VCaP (cell line): ENCODE data around the gene SLC7A8.
A peak's percentile ranks its signal among the peaks of the same experiment; 100 is the strongest.

Source experiments
- H3K27ac ChIP-seq: fragments of 450-650 bp; 2 replicates; pipeline ENCODE4 v1.5.1; 2017
- TF ChIP-seq, protein P1 (sequence below): fragments of 450-650 bp; conservative IDR thresholded peaks from 2 replicates; pipeline ENCODE4 v1.5.1; 2017; ENCODE audit warnings: mild to moderate bottlenecking, moderate library complexity

SLC7A8 gene

GRCh38 chr14:23076785-23077408 is 106.6 kb downstream of the SLC7A8 start:
- H3K27ac ChIP-seq = no peak overlapping the region
- TF ChIP-seq, protein P1, sequence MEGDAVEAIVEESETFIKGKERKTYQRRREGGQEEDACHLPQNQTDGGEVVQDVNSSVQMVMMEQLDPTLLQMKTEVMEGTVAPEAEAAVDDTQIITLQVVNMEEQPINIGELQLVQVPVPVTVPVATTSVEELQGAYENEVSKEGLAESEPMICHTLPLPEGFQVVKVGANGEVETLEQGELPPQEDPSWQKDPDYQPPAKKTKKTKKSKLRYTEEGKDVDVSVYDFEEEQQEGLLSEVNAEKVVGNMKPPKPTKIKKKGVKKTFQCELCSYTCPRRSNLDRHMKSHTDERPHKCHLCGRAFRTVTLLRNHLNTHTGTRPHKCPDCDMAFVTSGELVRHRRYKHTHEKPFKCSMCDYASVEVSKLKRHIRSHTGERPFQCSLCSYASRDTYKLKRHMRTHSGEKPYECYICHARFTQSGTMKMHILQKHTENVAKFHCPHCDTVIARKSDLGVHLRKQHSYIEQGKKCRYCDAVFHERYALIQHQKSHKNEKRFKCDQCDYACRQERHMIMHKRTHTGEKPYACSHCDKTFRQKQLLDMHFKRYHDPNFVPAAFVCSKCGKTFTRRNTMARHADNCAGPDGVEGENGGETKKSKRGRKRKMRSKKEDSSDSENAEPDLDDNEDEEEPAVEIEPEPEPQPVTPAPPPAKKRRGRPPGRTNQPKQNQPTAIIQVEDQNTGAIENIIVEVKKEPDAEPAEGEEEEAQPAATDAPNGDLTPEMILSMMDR = peak; percentile 83
